COLO668 (cell line): ENCODE data around the gene SORL1.
A peak's percentile ranks its signal among the peaks of the same experiment; 100 is the strongest.

Experiments used
- DNase-seq: peaks from one replicate; lab custom pipeline; 2025; ENCODE audit not compliant: unreplicated experiment; lab: John Stamatoyannopoulos, UW

The SORL1 gene

DNA sequence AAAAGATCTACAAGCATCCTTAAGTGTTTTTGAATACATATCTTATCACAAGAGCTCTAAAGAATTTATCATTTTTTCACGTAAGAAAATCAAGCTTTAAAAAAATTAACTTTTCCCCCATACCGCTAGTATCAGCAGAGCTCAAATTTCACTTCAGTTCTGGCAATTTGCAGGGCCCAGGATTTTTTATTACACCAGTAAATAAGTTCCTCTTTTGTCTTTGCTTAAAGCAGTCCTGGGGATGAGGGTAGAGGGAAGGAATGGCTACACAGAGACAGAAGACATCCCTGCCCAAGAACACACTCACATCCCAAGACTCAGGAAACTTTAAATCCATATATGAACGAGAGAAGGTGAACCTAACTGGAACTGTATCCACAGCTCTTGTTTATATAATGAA, 22.6 kb upstream of the SORL1 start:
- no peak for DNase-seq

DNA sequence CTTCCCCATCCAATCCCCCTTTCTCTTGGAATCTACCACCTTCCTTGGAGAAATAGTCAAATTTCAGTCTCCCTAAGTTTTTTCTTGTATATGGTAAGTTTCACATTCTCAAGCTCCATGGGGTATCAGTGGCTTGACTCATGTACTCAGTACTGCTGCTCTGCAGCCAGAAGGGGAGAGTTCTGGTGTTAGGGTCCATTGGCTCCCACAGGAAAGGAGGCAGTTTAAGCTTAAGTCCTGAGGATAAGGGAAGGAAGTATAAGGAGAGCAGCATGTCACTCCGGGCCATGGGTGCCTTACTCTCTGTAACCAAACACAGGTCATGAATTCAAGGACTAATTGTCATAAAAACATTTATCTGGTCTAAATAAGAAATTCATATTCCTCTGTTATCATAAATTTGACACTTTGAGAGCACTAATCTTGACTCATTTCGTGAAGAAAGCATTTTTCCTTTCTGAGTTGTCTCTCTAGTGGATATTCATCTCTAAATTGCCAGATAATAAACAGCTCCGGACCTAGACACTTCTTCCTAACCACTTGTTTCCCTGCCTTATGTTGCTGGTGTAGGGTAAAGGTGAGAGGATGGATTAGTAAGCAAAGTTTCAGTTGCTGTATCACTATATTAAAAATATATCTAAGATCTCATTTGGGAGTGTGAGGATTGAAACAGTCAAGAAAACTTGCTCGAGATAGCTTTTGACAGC, 20.1 kb upstream of the SORL1 start:
- DNase-seq, result no peak

DNA sequence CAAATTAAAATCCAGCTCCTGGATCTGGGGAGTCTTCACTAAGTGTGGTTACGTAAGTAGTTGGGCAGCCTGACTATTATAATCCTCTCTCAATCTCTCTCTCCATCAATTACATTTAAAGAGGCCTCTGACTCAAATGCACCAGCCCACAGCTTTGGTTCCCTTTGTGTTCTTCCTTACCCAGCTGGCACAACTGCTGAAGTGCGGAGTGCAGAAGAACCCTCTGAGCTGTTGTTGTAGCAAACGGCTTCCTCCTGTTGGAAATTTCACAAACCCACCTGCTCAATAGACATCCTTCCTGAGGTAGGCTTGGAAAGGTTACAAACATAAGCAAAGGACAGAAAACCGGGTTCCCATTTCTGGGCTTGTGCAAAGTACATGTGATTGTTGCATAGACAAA, 17.0 kb upstream of the SORL1 start:
- DNase-seq, result no peak

DNA sequence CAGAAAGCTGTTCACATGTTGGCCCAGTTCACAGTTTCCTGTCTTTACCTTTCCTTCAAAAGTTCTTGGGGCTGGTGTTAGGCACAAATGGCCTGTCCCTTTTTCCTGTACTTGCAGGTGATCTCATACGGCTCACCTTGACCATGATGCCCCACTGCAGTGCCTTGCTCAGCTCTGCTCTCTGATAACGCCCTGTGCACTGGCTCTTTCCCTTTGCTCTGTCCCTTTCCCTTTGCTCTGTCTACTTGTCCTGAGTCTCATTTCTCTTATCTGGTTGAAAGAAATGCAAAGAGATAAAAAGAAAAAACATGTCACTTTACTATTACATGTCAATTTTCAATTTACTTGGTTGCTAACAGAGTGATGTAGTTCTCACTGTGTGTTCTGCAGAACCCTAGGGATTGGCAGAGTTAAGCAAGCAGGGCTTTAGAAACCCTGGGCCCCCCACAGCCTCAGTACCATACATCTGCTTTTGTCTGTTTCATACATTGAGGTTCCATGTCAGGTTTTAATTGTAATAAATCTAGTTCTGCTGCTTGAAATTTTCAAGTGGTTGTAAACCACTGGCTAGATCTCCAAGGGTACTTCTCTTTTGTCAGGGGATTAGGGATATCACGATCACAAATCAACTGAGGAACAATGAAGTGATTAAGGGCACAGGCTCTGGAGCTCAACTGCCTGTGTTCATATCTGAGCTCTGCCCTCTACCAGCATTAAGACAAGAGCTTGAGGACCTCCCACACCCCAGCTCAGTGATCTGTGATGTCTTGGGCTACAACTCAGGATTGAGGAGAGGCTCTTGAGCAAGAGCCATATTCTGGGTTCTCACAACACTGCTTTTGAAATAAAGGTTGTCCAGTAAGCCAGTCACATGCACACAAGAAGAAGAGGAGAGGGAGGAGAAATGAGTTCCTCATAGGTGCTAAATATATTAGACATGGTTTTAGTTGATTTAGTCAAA, 16.3 kb upstream of the SORL1 start:
- no peak for DNase-seq

DNA sequence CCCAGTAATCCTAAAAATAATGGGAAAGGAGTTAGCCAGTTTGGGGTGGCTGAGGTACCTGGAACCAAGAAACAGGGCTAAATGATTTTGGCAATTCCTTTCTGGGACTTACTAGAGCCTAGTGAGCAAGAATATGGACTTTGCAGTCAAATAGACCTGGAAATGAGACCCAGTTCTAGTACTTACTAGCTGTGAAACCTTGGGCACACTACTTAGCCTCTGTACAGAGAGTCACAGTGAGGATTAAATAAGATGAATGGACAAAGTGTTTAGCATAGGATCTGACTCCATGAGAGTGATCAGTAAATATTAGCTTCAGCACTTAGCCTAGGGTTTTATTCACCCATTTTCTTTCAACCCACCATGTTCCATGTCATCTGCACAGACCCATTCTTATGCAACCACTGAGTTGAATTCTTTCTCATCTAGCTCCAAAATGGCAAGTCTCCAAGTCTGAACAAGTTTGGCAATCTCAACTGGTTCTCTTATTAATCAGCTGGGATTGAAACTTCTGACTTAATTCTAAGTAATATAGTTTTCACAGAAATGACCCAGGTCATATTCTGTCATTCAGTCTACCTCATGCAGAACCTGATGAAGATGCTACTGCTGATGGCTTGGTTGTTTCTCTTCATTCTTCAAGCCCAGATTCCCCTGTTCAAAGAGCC, 15.0 kb upstream of the SORL1 start:
- no peak for DNase-seq

DNA sequence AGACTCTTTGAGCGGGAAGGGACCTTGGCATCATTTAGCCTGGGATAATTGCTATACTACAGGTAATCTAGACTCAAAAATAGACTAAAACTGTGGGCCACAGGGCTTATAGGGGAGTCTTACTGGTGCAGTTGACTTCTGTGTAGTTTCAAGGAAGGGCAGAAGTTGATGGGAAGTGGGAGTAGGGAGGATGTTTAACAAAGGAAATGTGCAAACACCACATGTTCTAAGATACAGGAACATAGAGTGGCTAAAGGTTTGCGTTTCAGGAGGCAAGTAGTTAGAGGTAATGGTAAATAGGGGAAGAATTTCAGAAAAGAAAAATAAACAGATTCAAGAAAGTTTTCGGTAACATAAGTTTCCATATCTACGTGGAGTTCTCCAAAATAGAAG, 14.4 kb upstream of the SORL1 start:
- no peak for DNase-seq

DNA sequence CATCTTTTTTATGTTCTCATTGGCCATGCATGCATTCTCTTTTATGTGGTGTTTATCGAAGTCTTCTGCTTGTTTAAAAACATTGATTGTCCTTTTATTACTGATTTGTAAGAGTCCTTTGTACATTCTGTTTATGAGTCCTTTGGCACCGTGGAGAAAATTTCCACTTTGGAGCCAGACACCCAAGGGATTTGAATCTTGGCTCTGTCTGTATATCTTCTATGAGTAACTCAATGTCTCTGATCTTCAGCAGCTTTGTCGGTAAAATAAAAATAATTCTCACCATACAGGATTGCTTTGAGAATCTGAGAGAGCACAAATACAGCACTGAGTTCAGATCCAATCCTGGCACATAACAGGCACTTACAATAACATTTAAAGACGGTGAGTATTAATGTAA, 12.8 kb upstream of the SORL1 start:
- no peak for DNase-seq

DNA sequence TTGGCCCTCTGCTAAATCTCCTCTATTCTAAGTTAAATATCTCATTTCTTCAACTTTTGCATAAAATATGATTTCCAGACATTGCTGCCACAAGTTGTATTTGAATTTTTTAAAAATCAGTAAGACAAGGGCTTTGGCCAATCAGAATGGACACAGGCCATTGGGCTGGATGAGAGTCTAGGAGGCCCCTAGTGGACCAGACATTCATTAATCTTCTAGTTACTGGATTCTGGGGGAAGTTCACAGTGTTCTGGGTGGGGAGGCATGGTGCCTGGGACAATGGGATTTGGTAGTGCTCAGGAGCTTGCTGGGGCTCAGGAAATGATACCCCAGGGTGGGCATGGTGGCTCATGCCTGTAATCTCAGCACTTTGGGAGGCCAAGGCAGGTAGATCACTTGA, 12.4 kb upstream of the SORL1 start:
- no peak for DNase-seq

DNA sequence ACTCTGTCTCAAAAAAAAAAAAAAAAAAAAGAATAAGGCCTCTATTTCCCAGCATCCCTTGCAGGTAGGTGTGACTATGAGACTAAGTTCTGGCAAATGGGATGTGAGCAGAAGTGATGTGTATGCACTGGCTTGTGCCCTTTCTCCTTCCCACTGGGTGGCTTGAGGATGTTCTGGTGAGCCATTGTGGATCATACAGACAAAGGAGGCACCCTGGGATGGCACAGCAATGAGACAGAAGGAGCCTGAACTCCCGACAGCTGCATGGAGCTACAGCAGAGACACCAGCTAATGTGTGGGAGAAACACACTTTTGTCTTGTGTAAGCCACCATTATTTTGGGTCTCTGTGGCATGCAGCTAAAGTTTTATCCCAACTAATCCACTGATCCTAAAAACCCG, 10.6 kb upstream of the SORL1 start:
- no peak for DNase-seq

DNA sequence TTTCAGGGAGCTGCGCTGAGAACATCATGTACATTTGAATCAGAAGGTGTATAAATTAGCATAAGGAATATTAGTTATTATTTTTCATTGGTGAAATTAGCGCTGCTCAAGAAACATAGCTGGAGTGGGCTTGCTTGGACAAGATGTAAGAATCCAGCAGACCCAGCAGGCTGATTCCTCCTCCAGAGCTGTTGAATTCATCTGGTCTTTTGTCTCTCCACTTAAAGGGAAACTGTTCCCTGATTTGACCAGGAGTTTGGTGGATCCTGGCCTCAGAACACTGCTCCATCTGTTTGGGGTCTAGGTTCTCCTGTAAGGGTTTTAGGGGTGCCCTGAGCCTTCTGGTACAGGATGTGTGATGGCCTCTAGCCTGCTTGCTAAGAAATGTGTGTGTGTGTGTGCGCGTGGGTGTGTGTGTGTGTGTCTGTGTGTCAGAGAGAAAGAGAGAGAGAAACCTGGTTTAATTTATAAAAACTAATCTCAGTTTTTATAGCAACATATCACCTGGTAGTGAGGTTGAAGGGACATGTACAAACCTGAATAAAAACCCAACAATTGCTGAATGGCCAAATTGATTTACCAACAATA, 8.3 kb upstream of the SORL1 start:
- no peak for DNase-seq

DNA sequence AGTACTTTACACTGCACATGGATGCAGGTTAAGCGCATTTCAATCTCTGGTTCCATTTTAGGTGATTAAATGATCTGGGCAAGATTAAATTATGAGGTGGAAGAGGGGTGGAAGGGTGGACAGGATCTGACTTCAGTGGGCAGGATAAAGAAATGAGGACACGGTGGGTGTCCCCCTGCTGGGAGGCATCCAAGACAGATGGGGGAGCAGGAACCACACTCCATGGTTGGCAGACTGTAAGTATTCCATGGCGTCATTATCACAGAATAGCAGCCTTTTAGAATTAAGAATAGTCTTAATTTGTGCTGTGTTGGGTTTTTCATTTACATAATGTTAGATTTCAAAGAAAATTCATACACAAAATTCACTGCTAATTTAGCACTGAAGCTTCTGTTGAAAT, 7.6 kb upstream of the SORL1 start:
- DNase-seq, result no peak

DNA sequence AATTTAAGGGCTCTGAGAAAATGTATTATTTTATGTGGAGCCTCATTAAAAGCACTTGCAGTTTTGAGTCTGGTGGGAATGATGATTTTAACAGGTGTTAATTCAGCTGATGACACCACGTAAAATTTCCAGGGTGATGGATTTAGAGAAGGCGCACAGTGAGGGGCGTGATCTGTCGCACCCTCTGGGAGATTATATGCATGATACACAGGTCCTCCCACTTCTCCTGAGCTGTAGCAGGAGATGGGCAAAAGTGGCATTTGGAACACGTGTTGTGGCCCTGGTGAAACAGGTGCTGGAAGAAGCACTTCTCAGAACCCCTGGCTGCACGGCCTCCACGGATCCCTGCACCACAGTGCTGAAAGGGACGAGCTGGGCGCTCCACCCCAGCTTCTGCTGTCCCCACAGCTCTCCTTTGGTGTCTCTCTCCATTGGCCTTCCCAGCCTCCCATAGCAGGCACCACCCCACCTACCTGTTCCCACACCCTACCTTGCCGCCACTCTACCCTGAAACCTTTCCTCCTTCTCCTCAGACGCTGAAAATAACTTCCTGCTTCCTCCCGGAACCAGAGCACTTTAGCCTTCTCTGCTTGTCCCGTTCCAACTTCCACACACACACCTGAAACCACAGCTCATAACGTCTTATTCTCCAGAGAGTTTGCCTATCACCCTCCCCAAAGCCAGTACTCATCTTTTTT, 6.9 kb upstream of the SORL1 start:
- DNase-seq, result no peak

DNA sequence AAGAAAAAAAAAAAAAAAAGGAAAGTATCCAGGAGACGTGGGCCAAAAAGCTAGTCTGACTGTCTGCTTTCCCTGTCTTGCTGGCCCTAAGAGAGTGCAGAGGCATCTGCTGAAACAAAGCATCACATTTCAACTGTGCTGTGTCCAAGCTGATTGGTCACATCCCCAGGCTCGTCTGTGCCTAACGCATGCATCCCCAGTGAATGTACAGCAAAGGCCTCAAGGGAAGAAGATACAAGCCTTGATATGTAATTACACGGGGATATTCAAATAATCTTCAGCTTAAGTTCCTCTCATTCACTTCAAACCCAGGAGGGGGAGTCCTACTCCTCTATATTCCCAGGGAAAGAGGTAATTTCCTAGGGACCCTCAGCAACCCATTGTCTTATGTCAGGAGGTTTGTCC, 5.4 kb upstream of the SORL1 start:
- no peak for DNase-seq

DNA sequence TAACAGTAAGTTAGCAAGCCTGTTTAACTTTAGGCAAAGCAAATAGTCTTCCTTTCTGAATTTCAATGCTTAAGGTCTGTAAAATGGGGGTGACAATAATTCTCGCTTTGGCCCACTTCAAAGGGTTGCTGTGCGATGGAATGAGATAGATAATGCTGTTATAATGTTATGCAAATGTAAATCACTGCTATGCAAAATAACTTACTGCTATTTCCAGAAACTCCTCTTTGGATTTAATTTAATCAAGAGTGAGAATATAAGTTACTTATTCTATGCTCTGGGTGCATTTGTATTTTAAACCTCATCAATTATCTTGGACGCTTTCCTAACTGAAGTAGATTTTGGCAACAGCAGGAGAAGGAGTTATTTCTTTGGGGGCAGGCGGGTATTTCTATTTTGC, 4.1 kb upstream of the SORL1 start:
- no peak for DNase-seq

DNA sequence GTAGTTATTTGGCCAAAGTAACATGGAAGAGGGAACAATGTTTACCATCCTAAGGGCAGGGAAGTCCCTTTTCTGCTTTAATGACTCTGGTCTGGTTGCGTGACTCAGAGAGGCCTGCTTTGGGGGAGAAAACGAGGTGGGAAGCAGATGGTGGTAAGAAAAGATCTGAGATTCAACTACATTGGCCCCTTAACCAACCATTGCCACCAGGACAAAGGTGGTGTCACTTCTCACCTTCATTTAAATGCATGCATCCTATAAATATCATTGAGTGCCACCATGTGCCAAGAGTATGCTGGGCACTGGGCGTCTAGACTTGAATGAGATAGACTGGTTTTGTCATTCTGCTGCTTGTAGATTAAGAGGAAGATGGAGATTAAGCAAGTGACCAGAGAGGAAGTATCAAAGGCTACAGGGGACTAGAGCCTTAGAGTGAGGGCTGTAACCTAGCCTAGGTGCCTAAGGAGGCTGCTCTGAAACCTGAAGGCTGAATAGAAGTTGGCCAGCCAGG, 3.6 kb upstream of the SORL1 start:
- no peak for DNase-seq

DNA sequence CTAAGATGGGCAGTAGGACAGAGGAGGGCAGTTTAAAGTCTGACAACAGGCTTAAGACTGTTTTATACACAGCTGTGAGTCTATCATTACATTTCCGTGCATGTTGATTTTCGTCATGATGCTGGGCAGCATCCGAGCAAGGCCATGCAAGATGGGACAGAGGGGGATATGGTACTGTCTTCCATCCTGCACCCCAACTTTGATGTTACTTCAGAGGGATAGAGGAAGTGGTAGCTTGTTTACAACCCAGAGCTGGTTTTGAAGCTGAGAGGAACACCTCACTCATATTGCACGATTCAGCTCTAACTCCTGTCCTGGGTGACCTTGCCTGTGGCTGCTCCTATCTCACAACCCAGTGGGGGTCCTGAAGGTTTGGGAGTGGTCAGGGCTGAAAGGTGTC, 3.0 kb upstream of the SORL1 start:
- no peak for DNase-seq

DNA sequence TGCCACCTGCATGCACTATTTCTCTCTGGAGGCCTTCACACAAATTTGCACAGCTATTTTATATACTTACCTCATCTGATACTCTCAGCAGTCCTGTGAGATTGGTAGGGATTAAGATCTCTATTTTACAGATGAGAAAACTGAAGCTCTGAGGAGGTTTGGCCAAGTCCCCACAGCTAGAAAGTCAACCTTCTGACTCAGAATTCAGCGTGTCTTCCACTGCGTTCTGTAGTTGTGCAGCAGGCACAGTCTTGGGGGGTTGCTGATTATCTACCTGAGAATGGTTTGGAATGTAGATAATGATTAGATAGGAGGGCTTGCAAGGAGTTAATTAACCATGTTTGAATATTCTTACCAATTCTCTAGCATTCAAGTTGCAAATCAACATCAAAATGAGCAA, 2.5 kb upstream of the SORL1 start:
- no peak for DNase-seq

DNA sequence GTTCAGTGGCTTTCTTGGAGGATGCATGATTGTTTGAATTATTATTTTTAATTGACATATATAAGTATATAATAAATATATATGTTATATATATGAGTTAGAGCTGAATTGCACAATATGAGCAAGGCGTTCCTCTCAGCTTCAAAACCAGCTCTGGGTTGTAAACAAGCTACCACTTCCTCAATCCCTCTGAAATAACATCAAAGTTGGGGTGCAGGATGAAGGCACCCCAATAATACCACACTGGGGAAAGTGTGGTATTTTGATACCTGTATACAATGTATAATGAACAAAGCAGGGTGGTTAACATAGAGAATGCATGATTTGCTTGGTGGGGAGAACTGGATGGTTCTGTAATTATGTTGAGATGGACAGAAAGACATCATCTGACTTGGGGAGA, 1.7 kb upstream of the SORL1 start:
- no peak for DNase-seq

DNA sequence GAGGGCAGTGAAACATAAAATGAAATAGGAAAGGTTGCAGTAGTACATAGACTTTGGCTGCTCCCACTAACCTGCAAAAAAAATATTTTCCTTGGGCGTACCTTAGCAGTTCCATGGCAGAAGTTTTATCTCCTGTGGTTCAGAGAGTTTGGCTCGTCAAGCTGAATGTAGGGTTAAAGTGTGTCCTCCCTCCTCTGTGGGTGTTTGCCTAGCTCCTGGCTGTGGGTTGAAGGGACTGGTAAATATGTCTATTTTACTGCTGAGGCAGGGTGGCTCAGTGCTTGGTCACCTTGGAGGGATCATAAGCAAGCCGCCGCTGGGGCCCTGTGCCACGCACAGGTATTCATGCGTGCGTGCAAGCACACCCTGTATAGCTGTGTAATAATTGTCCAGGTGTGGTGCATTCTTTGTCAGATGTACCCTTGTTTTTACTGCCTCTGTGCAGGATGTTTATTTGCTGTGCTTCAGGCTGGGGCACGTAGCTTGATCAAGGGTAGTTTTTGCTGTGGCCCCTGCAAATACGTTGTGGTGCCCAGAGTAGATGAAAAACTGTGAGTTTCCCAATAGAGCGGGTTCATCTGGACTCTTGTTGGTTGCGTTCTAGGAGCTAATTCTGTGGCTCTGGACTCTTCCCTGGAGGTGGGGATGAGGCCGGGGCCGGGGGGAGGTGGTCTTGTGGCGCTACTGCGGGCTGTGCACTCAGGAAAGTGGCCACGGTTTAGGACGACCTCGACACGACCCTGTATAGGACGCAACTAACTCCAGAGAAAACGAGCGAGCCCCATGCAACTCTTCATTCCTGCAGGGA, 732 bp upstream of the SORL1 start:
- peak; percentile 60 for DNase-seq

DNA sequence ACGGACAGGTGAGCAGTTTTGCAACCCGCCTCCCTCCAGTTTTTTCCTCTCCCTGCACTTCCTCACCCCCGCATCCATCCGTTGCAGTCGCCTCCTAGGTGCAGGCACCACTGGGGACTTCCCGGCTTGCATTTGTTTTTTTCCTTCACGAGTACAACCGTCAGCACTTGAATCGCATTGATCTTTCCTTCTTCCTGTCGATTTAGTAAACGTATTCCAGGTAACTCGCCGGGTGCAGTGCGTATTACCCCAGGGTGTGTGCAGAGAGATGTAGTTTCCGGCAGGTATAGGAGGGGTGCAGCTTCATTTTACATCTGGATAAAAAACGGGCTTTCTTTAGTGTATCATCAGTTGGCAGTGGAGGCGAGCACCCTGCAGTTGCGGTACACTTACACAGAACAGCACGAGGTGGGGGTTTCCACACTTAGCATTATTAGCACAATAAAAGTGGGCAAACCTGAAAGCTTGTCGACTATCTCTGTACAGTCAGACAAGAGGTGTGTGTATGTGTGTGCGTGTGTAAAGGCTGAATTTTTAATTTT, 566 bp downstream of the SORL1 start, which contains the start of gene SORL1-AS1:
SORL1-AS1 (minus strand) TSS at position 359 of the 542 bp plus-strand sequence.
- no peak for DNase-seq
